ENCODE results near the gene LENG1. TPM values are rescaled to one million over a fixed set of nuclear protein-coding genes. Genes with fewer than 3 reads are reported as not detected.

LENG1 gene
- total RNA-seq, 1 experiment from 2014 or later, result 7.6 TPM

DNA sequence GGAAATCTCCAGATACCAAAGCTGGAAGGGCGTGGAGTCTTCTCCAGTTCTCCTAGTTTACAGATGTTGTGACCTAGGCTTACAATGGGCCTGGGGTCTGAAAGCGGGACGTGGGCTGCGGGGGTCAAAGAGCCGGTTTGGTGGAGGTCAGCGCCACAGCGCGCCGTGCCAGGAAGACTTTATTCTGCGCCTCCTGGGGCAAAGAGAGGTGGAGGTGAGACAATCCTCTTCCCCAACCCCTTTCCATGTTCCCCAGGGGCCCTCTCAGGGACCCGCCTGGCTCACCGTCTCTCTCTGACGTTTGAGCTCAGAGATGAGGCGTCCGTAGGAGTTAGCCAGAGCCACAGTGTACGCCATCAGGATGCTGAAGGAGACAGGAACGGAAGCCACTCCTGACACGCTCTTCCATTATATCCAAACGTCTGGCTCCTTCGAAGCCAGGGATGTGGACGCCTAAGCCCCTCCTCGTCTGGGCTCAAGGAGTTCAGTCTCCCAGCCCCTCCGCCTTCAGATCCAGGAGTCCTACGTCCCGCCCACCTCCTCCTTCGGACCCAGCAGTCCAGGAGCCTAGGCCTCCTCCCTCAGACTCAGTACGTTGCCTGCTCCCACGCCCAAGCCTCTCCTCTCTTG, 776 bp upstream of the LENG1 start:
- Histone ChIP-seq H3K9ac (ENCODE audit: low read length) (peak overlapping the region; percentile 91), H4K20me1 (ENCODE audit: insufficient read depth) (no peaks in the 10 kb centered on the region), H2AFZ (ENCODE audit: low read depth, low read length, poor library complexity, severe bottlenecking) (no peak overlapping the region), H3K27ac (ENCODE audit: low read depth, low read length) (peak overlapping the region; percentile 69), H3K27me3 (ENCODE audit: insufficient read depth, low read length) (no peaks in the 10 kb centered on the region), H3K4me2 (ENCODE audit: low read length) (peak overlapping the region; percentile 96), H3K79me2 (ENCODE audit: insufficient read depth, low read length) (peaks cover 8% of the 10 kb centered on the region), H3K4me3 (replicated peaks in 1 of 2; ENCODE audit: low read depth in 1 of 2, low read length in 2 of 2) (peak overlapping the region; percentile 82 to 84), H3K9me2 (ENCODE audit: insufficient read depth) (no peaks in the 10 kb centered on the region), H3K4me1 (ENCODE audit: control insufficient read depth in 1 of 2, insufficient read depth in 2 of 2, low read length in 2 of 2) (peaks cover 26 to 50% of the 10 kb centered on the region in 2 experiments), H3K9me3 (ENCODE audit: control insufficient read depth in 1 of 2, insufficient read depth in 1 of 2, low read depth in 1 of 2, low read length in 2 of 2) (no peaks in the 10 kb centered on the region), H3K36me3 (ENCODE audit: control insufficient read depth in 1 of 2, insufficient read depth in 2 of 2, low read length in 2 of 2) (peaks cover 16% of the 10 kb centered on the region in 2 experiments; a peak in 3 of 4 replicates)
- BruUV-seq (replicated peaks), result TSS peak; percentile 73
- CTCF ChIA-PET, result interaction anchor here (1.0 kb wide), 1 partner anchor 8 kb away, joined by 6 read pairs; no protein-coding TSS in a partner anchor
- intact Hi-C loops (cut with micrococcal nuclease), result no loop called here
- DNase-seq (ENCODE audit: low read depth, low spot score), result no peak
- RAD21 ChIA-PET (ENCODE audit: low non-redundant PET in 1 of 2, low total read pairs in 2 of 2, uncharacterized antibody in 2 of 2, unreplicated experiment in 2 of 2), result no interaction called here
- TF ChIP-seq ELF1 (IDR thresholded peaks at IDR 0.05; ENCODE audit: borderline replicate concordance, low read depth) (no peak), CEBPB (IDR thresholded peaks at IDR 0.05; ENCODE audit: low read depth) (no peak), TCF7L2 (IDR thresholded peaks at IDR 0.05; ENCODE audit: borderline replicate concordance, extremely low read depth, insufficient read depth, insufficient read length) (no peak), POLR2A (IDR thresholded peaks at IDR 0.05; ENCODE audit: borderline replicate concordance, extremely low read depth, insufficient read depth, insufficient read length) (no peak), ZFX (IDR thresholded peaks at IDR 0.05) (peak; percentile 22; the same call in 1 of the 2 replicates)
- POLR2A ChIA-PET, result interaction anchor here (1.2 to 1.6 kb wide), 3 partner anchors 9 to 40 kb away, joined by 3 to 8 read pairs (median 4); partner anchors contain the start of genes MBOAT7, RPS9 and TSEN34
- peak; percentile 4 for ATAC-seq

DNA sequence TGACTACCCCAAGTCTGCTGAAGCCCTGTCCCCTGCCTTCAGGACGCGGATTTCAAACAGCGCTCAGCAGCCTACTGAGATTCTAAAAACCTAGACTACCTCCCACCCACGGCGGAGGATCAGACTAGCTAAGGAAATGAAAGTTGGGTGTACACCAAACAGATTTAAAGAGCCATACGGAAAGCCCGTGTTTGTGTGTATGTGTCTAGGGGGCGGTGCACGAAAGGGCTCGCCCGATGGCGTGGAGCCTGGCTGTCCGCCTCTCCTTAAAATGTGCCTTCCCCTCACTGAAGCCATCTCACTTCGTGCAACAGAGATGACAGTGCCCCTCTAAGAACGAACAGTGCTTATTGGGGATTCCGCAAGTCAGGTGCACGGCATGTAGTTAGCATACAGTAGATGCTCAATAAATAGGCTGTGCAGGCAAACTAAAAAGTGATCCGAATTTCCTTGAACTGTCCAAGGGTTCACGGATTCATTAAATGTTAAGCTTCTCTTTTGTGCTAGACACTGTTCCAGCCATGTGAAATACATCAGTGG, 639 bp downstream of the LENG1 start:
- H2AFZ ChIP-seq (ENCODE audit: low read depth, low read length, poor library complexity, severe bottlenecking), result no peak overlapping the region
- ChIA-PET RAD21 (ENCODE audit: low non-redundant PET in 1 of 2, low total read pairs in 2 of 2, uncharacterized antibody in 2 of 2, unreplicated experiment in 2 of 2) (no interaction called here), POLR2A (interaction anchor here (0.8 to 1.6 kb wide), 4 partner anchors 8 to 41 kb away, joined by 3 to 13 read pairs (median 6); partner anchors contain the start of genes MBOAT7 and TSEN34), CTCF (interaction anchor here (0.6 to 1.3 kb wide), 5 partner anchors 10 to 107 kb away, joined by 3 to 6 read pairs (median 3); partner anchors contain the start of genes MBOAT7 and TMC4)
- TSS peak; percentile 71 for BruUV-seq (replicated peaks)
- H3K4me1 ChIP-seq (ENCODE audit: control insufficient read depth in 1 of 2, insufficient read depth in 2 of 2, low read length in 2 of 2), result peaks cover 26 to 41% of the 10 kb centered on the region in 2 experiments
- H3K27ac ChIP-seq (ENCODE audit: low read depth, low read length), result peak overlapping the region; percentile 87
- no peak for ATAC-seq
- no peak for DNase-seq (ENCODE audit: low read depth, low spot score)
- no peaks in the 10 kb centered on the region for H3K27me3 ChIP-seq (ENCODE audit: insufficient read depth, low read length)
- H3K36me3 ChIP-seq (ENCODE audit: control insufficient read depth in 1 of 2, insufficient read depth in 2 of 2, low read length in 2 of 2), result peaks cover 28 to 30% of the 10 kb centered on the region in 2 experiments; a peak in 3 of 4 replicates
- no peaks in the 10 kb centered on the region for H3K9me3 ChIP-seq (ENCODE audit: control insufficient read depth in 1 of 2, insufficient read depth in 1 of 2, low read depth in 1 of 2, low read length in 2 of 2)
- peak overlapping the region; percentile 82 to 84 for H3K4me3 ChIP-seq (replicated peaks in 1 of 2; ENCODE audit: low read depth in 1 of 2, low read length in 2 of 2)
- peaks cover 8% of the 10 kb centered on the region for H3K79me2 ChIP-seq (ENCODE audit: insufficient read depth, low read length)
- no peaks in the 10 kb centered on the region for H4K20me1 ChIP-seq (ENCODE audit: insufficient read depth)
- intact Hi-C loops (cut with micrococcal nuclease), result loop anchor here (1.0 kb wide), 1 partner anchor 22 kb away; the partner anchor contains the start of gene CNOT3
- no peaks in the 10 kb centered on the region for H3K9me2 ChIP-seq (ENCODE audit: insufficient read depth)
- H3K4me2 ChIP-seq (ENCODE audit: low read length), result peak overlapping the region; percentile 93
- peak overlapping the region; percentile 68 for H3K9ac ChIP-seq (ENCODE audit: low read length)
- TF ChIP-seq SP1 (IDR thresholded peaks at IDR 0.05; ENCODE audit: low read depth) (no peak), FOSL1 (IDR thresholded peaks at IDR 0.05; ENCODE audit: low read depth) (no peak), CEBPB (IDR thresholded peaks at IDR 0.05; ENCODE audit: low read depth) (no peak), ZFX (IDR thresholded peaks at IDR 0.05) (no peak), EZH2phosphoT487 (IDR thresholded peaks at IDR 0.05; ENCODE audit: borderline replicate concordance) (no peak), EZH2 (IDR thresholded peaks at IDR 0.05) (no peak), TCF7L2 (IDR thresholded peaks at IDR 0.05; ENCODE audit: borderline replicate concordance, extremely low read depth, insufficient read depth, insufficient read length) (no peak), YY1 (IDR thresholded peaks at IDR 0.05; ENCODE audit: extremely low read depth, insufficient replicate concordance, low read depth, low read length) (no peak), EGR1 (IDR thresholded peaks at IDR 0.05; ENCODE audit: low read depth) (no peak), MAX (IDR thresholded peaks at IDR 0.05) (no peak), ZNF274 (IDR thresholded peaks at IDR 0.05; ENCODE audit: low read depth, low read length) (no peak), ELF1 (IDR thresholded peaks at IDR 0.05; ENCODE audit: borderline replicate concordance, low read depth) (no peak), RAD21 (IDR thresholded peaks at IDR 0.05; ENCODE audit: low read depth) (no peak), POLR2A (IDR thresholded peaks at IDR 0.05; ENCODE audit: borderline replicate concordance, extremely low read depth, insufficient read depth, insufficient read length) (no peak), JUND (IDR thresholded peaks at IDR 0.05) (no peak), CBX3 (IDR thresholded peaks at IDR 0.05; ENCODE audit: low read depth) (no peak; the same call in 1 of the 2 replicates), SRF (IDR thresholded peaks at IDR 0.05; ENCODE audit: low read depth) (no peak)
- TF ChIP-seq, protein P1, sequence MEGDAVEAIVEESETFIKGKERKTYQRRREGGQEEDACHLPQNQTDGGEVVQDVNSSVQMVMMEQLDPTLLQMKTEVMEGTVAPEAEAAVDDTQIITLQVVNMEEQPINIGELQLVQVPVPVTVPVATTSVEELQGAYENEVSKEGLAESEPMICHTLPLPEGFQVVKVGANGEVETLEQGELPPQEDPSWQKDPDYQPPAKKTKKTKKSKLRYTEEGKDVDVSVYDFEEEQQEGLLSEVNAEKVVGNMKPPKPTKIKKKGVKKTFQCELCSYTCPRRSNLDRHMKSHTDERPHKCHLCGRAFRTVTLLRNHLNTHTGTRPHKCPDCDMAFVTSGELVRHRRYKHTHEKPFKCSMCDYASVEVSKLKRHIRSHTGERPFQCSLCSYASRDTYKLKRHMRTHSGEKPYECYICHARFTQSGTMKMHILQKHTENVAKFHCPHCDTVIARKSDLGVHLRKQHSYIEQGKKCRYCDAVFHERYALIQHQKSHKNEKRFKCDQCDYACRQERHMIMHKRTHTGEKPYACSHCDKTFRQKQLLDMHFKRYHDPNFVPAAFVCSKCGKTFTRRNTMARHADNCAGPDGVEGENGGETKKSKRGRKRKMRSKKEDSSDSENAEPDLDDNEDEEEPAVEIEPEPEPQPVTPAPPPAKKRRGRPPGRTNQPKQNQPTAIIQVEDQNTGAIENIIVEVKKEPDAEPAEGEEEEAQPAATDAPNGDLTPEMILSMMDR (IDR thresholded peaks at IDR 0.05 in 2 of 3, conservative IDR thresholded peaks at IDR 0.05 in 1 of 3; ENCODE audit: borderline replicate concordance in 1 of 3, insufficient read depth in 1 of 3, low read depth in 2 of 3, low read length in 2 of 3), result no peak

All from HCT116 (cell line).